ENCODE data around the gene FBXL13.
"Not testable (repeated sequence)": the region's sequence is repeated elsewhere in the genome, so short reads cannot be mapped to it uniquely, and the experiment has no call there.

The FBXL13 gene

DNA sequence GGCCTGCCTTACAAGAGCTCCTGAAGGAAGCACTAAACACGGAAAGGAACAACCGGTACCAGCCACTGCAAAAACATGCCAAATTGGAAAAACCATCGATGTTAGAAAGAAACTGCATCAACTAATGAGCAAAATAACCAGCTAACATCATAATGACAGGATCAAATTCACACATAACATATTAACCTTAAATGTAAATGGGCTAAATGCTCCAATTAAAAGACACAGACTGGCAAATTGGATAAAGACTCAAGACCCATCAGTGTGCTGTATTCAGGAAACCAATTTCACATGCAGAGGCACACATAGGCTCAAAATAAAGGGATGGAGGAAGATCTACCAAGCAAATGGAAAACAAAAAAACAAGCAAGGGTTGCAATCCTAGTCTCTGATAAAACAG lies 56.3 kb downstream of the FBXL13 start:
- FAIRE-seq; DNase-seq (ENCODE audit: insufficient read length, low spot score): not testable (repeated sequence)

- no peak for TF ChIP-seq CTCF (IDR thresholded peaks at IDR 0.05; ENCODE audit: insufficient read depth, missing control alignments)
- DNase-seq (ENCODE audit: insufficient read length, low spot score) (no peak), FAIRE-seq (no peak)
Measured at GRCh38 chr7:103011650-103012049, 62.9 kb downstream of the FBXL13 start.

DNA sequence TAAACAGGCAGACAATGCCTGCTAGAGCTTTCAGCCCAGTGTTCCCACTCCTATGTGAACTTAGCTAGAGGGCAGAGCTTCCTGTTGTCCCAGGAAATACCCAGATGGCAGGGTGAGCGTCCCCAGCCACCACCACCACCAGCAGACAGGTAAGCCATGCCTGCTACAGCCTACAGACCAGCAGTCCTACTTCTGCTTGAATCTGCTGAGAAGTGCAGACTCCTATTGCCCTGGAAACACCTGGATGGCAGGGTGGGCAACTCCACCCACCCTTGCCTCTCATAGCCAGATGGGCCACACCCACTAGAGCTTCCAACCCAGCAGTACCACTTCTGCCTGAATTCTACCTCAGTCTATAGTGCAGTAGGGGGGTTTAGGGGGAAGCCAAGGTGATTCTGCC lies 64.4 kb downstream of the FBXL13 start:
- DNase-seq (ENCODE audit: insufficient read length, low spot score) (no peak), FAIRE-seq (no peak)
- TF ChIP-seq CTCF (IDR thresholded peaks at IDR 0.05; ENCODE audit: insufficient read depth, missing control alignments), result no peak

GRCh38 chr7:103009466-103010185 lies 65.0 kb downstream of the FBXL13 start:
- no peak for FAIRE-seq
- DNase-seq (ENCODE audit: insufficient read length, low spot score), result no peak
- TF ChIP-seq CTCF (IDR thresholded peaks at IDR 0.05; ENCODE audit: insufficient read depth, missing control alignments), result no peak

DNA sequence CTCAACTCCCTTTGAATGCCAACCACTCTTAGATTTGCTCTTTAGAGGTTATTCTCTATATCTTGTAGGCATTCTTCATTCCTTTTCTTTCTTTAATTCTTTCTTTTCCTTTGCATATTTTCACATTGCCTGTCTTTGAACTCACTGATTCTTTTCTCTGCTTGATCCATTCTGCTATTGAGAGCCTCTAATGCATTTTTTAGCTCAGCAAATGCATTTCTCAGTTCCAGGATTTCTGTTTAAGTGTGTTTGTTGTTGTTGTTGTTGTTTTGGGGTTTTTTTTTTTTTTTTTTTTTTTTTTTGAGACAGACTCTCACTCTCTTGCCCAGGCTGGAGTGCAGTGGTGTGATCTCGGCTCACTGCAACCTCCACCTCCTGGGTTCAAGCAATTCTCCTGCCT lies 71.6 kb downstream of the FBXL13 start:
- TF ChIP-seq CTCF (IDR thresholded peaks at IDR 0.05; ENCODE audit: insufficient read depth, missing control alignments), result no peak
- no peak for FAIRE-seq

GRCh38 chr7:103001210-103001609 lies 73.4 kb downstream of the FBXL13 start:
- DNase-seq (ENCODE audit: insufficient read length, low spot score) (no peak), FAIRE-seq (no peak)
- no peak for TF ChIP-seq CTCF (IDR thresholded peaks at IDR 0.05; ENCODE audit: insufficient read depth, missing control alignments)

More for the DNA sequence above, 71.6 kb downstream of the FBXL13 start:
- no peak for DNase-seq (ENCODE audit: insufficient read length, low spot score)

- TF ChIP-seq CTCF (IDR thresholded peaks at IDR 0.05; ENCODE audit: insufficient read depth, missing control alignments), result no peak
- FAIRE-seq (no peak), DNase-seq (ENCODE audit: insufficient read length, low spot score) (no peak)
Measured at GRCh38 chr7:102996957-102997356, 77.6 kb downstream of the FBXL13 start.

GRCh38 chr7:102995609-102996008 lies 79.0 kb downstream of the FBXL13 start:
- not testable (repeated sequence) for DNase-seq (ENCODE audit: insufficient read length, low spot score); FAIRE-seq
